Endometrium (tissue), 2 donors: ENCODE measurements around the gene KCNQ1.

Experiments used
- FAIRE-seq: peaks from 2 replicates; lab custom pipeline; 2012; peaks lifted over from hg19 to GRCh38; lab: Jason Lieb, UNC
- donor health status: control.
- donor health status: control.

The KCNQ1 gene

GRCh38 chr11:2862395-2863275 is 417.8 kb downstream of the KCNQ1 start:
- FAIRE-seq: no peak

DNA sequence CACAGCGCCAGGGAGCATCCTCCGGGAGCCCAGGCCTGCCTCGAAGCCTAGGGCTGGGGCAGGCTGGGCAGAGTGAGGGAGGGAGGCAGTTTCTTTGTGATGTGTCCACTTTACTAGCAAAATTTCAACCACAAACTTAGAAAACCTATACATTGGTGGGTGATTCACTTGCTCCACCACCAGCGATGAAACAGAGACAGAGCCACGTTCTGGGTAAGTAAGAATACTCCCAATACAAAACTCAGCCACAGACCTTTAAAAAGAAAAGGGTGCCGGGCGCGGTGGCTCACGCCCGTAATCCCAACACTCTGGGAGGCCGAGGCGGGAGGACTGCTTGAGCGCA is 418.4 kb downstream of the KCNQ1 start:
- no peak for FAIRE-seq

GRCh38 chr11:2864901-2865300 is 420.1 kb downstream of the KCNQ1 start:
- no peak for FAIRE-seq

DNA sequence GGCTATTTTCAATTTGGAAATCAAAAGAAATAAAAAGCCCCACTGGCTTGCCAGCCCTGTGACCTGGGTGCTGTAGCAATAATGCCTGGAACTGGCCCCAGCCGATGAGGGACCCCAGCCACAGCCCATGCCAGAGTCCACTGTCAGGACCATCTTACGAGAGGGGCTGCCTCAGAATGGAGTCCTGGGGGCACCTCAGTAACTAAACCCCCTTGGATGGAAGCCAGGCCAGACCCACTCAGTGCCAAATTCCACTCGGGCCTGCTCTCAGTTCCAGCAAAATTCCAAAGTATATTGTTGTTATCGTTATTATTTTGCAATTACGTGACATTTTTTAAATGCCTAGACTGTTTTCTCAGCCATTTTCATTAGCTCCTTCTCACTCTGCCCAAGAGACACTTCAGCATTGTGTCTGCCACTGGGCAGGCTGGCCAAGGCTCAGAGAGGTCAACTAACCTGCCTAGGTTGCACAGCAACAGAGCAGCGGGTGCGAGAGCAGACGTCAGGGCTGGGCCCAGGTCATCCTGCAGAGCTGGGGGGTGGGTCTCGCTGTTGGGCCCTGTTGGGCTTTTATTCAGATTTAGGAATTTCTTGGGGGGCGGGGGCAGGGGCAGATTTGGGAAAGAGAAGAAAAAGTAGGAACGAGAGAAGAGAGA is 421.2 kb downstream of the KCNQ1 start:
- no peak for FAIRE-seq

DNA sequence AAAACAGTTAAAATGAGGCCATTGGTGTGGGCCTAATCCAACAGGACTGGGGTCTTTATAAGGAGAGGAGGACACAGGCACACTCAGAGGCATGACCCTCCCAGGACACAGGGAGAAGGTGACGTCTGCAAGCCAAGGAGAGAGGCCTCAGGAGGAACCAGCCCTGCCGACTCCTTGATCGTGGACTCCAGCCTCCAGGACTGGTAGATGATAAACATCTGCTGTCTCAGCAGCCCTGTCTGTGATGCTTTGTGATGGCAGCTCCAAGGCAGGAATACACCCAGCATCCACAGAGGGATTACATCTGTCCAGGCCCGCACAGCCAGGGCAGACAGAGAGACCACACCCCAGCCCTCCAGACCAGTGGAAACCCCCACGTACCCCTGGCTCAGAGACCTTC is 422.3 kb downstream of the KCNQ1 start:
- no peak for FAIRE-seq

- no peak for FAIRE-seq
Measured at GRCh38 chr11:2867722-2868505, 423.1 kb downstream of the KCNQ1 start.

DNA sequence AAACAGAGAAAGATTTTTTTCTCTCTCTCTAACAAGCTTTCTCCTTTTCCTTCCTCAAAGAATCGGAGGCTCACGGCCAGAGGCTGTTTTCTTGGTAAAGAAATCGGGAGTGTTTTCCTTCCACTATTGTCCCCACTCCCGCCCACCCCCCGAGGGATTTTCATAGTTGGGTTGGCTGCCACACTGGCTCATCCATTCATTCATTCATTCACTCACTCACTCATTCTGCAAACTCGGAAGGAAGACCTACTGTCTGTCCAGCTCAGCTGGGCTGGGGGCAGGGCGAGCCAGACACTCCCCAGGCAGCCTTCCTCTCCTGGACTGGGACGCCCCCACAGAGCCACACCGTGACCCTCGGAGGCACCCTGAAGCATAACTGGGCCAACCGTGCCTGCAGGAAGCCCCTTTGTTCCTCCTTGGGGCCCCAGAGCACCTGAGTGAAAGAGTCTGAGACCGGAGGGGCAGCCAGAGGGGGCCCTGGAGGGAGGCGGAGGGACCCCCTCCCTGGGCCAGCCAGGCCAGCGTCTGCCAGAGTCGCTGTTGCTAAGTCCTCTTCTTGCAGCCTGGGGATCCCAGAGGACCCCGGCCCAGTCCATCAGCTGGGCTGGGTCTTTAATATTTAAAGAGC is 423.8 kb downstream of the KCNQ1 start:
- no peak for FAIRE-seq

GRCh38 chr11:2869134-2869526 is 424.3 kb downstream of the KCNQ1 start:
- FAIRE-seq: no peak

GRCh38 chr11:2869561-2870427 is 425.0 kb downstream of the KCNQ1 start:
- FAIRE-seq: no peak

DNA sequence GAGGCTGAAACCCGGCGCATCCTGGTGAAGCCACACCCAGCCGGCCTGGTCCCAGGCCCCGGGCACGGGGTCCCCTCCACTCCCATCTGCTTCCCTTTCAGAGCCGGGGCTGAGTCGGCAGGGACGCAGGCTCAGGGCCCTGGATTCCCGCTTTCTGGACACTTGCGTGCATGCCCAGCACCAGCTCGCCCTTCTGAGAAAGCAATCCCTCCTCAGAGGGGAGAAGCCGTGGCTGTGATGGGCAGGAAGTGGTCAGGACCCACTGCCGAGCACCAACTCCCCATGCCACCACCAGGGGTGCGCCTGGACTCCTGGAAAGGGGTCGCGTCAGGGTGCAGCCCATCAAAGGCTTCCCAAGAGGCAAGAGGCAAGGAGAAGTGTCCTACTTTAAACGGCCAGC is 425.7 kb downstream of the KCNQ1 start:
- no peak for FAIRE-seq

- no peak for FAIRE-seq
Measured at GRCh38 chr11:2870969-2871680, 426.3 kb downstream of the KCNQ1 start.

DNA sequence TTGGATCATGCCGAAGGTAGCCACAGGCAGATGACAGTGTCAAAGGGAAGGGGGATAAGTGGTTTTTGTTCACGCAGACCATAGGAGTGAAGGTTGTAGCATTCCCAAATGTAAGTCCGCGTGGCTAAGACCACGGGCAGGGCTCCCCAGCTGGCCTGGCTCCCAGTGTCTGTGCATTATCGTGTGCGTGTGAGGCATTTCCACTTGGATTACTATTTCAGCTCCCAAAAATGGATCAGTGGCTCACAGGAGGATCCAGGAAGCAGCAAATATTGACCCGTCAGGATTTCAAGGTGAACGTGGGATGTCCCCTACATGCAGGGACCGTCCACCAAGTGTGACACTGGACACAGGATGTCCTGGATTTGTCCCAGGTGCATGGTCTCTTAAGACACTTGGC is 430.2 kb downstream of the KCNQ1 start:
- no peak for FAIRE-seq

DNA sequence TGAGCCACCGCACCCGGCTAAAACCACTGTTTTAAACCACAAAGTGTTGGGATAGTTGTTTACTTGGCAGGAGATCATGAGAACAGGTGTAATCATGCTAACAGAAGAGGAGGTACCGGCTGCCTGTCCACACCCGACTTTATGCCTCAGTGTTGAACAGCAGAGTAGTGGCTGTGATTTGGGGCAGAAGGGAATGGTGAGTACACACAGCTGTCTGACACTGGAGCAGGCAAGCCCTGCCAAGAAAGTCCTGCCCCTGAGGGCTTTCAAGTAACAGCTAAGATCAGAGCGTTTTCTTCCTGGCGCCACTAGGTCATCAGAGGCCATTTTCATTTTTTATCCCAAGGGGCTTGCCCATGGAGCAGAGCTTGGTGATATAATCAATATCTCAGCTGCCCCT is 432.7 kb downstream of the KCNQ1 start:
- no peak for FAIRE-seq

- no peak for FAIRE-seq
Measured at GRCh38 chr11:2878782-2879181, 434.0 kb downstream of the KCNQ1 start.

DNA sequence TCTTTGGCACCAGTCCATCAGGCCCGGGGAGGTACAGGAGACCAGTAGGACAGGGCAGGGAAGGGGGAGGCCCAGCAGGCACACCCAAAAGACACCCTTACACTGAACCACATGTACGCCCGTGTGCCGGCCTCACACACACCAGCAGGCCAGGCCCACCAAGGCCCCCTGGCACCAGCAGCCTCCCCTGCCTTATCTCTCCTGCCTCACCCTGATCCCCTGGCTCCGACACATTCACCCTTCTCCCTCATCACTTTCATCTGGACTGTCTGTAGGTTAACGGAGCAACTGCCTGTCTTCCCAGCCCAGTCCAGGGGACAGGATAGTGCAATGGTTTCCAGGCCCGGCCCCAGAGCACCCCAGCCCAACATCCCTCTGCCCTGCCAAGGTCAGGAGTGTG is 435.8 kb downstream of the KCNQ1 start:
- FAIRE-seq: no peak

DNA sequence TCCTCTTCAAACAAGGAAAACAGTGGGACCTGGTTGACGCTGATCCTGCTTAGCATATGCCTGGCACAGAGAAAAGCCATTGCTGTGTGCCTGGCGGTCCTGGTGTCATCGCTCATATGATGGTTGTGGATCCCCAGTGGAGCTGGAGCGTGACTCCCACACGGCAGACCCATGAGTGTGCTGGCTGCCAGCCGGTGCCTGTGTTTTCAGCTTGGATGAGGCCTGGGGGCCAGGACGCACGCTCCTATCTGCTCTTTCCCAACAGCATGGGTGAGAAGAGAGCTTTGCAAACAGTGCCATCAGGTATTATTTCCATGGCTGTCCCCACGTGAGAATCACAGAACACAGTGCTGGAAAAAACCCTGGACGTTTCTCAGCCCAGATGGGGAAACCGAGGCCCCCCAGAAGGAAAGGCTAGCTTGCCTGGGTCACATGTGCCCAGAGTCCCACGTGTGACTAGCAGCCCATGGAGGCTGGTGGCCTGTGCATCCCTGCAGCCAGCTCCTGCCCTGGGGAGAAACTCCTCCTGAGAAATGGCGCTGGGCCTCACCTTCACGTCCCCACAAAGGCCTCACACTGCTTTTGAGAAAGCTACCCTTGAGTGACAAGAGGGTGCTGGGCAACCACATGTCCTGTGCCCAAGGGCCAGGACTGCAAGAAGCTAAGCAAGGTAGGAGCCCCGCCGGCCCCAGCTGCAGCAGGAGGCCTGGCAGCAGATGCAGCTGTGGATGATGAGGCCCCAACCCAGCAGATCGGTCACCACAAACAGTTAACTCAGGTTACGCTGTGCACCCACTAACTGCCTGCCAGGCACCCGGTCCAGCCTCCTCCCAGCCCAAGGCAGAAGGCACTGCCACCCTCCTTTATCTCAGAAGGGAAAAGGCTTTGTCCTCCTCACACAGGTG is 436.5 kb downstream of the KCNQ1 start:
- no peak for FAIRE-seq

- no peak for FAIRE-seq
Measured at GRCh38 chr11:2881981-2882375, 437.2 kb downstream of the KCNQ1 start.

DNA sequence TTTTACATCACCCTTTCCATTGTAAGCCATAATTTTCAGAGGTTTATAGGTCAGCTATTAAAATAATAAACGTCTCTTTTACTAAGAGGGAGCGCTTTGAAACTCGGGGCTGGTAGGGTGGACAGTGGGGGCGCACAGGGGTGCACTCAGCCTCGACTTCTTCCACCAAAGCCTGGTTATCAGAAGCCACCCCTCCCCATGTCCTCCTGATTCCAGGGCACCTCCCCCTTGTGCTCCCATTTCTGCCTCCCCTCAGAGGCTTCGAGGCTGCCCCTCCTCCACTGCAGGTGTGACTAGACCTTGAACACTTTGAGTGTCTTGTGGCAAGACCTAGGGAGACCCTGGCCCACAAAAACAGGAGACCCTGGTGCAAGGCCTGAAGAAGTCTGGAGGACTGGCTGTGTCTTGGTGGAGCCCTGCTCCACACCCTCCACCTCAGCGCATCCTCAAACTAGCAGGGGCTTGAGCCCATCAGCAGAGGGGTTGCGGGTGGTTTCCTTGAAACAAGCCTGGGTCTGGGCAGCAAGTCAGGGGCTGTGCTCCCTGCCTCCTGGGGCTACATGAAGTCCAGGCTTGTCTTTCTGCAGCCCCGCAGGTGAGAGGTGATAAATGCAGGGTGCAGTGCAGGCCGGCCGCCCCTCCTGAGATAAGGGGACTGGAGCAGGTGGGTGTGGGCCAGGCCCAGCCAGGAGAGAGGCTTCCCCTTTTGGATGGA is 437.7 kb downstream of the KCNQ1 start:
- FAIRE-seq: no peak

- no peak for FAIRE-seq
Measured at GRCh38 chr11:2883640-2883978, 438.8 kb downstream of the KCNQ1 start.
